ENCODE results near the gene MAST3. TPM values are rescaled to one million over a fixed set of nuclear protein-coding genes. Genes with fewer than 3 reads are reported as not detected.

The MAST3 gene
- total and polyA plus RNA-seq, 2 donors (not counting 3 experiments of a cell fraction or from before 2014, with no cell fraction given), result 1.5 to 2.7 TPM

GRCh38 chr19:18117364-18117691 is 19.8 kb downstream of the MAST3 start:
- no peak overlapping the region for H3K27ac ChIP-seq (ENCODE audit: insufficient read depth, low read depth, low read length)

More at GRCh38 chr19:18117364-18117691, 19.8 kb downstream of the MAST3 start:
- CTCF ChIA-PET, result interaction anchor here (0.7 to 2.4 kb wide), 5 partner anchors 10 to 107 kb away, joined by 3 to 9 read pairs (median 4); partner anchors contain the start of gene PIK3R2
- H3K9ac ChIP-seq (replicated peaks; ENCODE audit: extremely low read depth, insufficient read depth, low read length), result no peak overlapping the region
- POLR2A ChIA-PET, result no interaction called here
- DNase-seq (ENCODE audit: low read depth, low spot score) (no peak), FAIRE-seq (no peak)
- dilution Hi-C loops (cut with MboI; ENCODE audit: extremely low pct_ligation_motif_present, low sequenced_read_pairs), result no loop called here
- H3K9me1 ChIP-seq (replicated peaks; ENCODE audit: control insufficient read depth, extremely low read depth, insufficient read depth, low read length), result no peaks in the 10 kb centered on the region
- H2AFZ ChIP-seq (ENCODE audit: low read depth, low read length), result peak overlapping the region; percentile 88
- no peaks in the 10 kb centered on the region for H3K36me3 ChIP-seq (ENCODE audit: control insufficient read depth in 2 of 2, extremely low read depth in 1 of 2, insufficient read depth in 2 of 2, low read length in 2 of 2)
- intact Hi-C loops (cut with micrococcal nuclease), result loop anchor here (10.0 kb wide), 1 partner anchor 207 kb away; the partner anchor contains the start of gene LSM4
- H3K79me2 ChIP-seq (ENCODE audit: control insufficient read depth, insufficient read depth, low read length), result no peaks in the 10 kb centered on the region
- BruUV-seq (replicated peaks), result no TSS peak
- TF ChIP-seq POLR2AphosphoS5 (IDR thresholded peaks at IDR 0.05; ENCODE audit: insufficient read depth, low read depth, low read length) (peak; percentile 4), MYC (IDR thresholded peaks at IDR 0.05; ENCODE audit: low read depth, low read length) (no peak), POLR2A (IDR thresholded peaks at IDR 0.05; ENCODE audit: low read depth, low read length) (no peak), JUN (IDR thresholded peaks at IDR 0.05; ENCODE audit: borderline replicate concordance, insufficient read depth, insufficient read length, low read depth) (no peak), CTCF (IDR thresholded peaks at IDR 0.05; ENCODE audit: extremely low read depth in 1 of 2, insufficient read depth in 1 of 2, low read depth in 1 of 2, low read length in 2 of 2) (no peak)
- H3K4me3 ChIP-seq (replicated peaks in 1 of 3; ENCODE audit: insufficient read depth in 1 of 3, low read depth in 1 of 3, low read length in 3 of 3), result peak overlapping the region in 2 of 3 experiments; percentile 1 to 16
- peak overlapping the region; percentile 34 for H3K4me2 ChIP-seq (ENCODE audit: insufficient read depth, low read length)
- no peaks in the 10 kb centered on the region for H3K9me3 ChIP-seq (replicated peaks; ENCODE audit: control insufficient read depth, insufficient read depth, low read length)
- H3K4me1 ChIP-seq (ENCODE audit: control insufficient read depth, extremely low read depth, insufficient read depth, low read length), result peaks cover 10% of the 10 kb centered on the region
- no peaks in the 10 kb centered on the region for H3K27me3 ChIP-seq (ENCODE audit: control insufficient read depth in 2 of 2, insufficient read depth in 2 of 2, low read length in 2 of 2)
- H4K20me1 ChIP-seq (replicated peaks; ENCODE audit: control insufficient read depth, extremely low read depth, insufficient read depth, low read length), result no peaks in the 10 kb centered on the region

All from endothelial cell of umbilical vein (primary cell).